BJ (cell line): ENCODE data around the gene SNCG. TPM values are rescaled to one million over a fixed set of nuclear protein-coding genes. Genes with fewer than 3 reads are reported as not detected.
"Not testable (repeated sequence)": the region's sequence is repeated elsewhere in the genome, so short reads cannot be mapped to it uniquely, and the experiment has no call there.

ENCODE experiments used
- CTCF ChIA-PET: fragments of 350-600 bp; formaldehyde crosslinking; extraction: SDS; loops from one replicate; lab custom pipeline; 2021; ENCODE audit warnings: antibody characterized with exemption, inconsistent platforms; lab: Yijun Ruan, JAX
- POLR2A ChIA-PET: fragments of 300-600 bp; sonication (Branson Sonifier 250); formaldehyde crosslinking; extraction: SDS; loops from one replicate; lab custom pipeline; 2021; ENCODE audit warnings: antibody characterized with exemption; lab: Charles Lee
- DNase-seq: peaks from one replicate; pipeline ENCODE4 v3.0.0-alpha.2; 2011; ENCODE audit warnings: low read depth
- H3K27me3 ChIP-seq: 2 replicates; pipeline ENCODE4 v1.6.0; 2011; ENCODE audit warnings: low read length; ENCODE audit not compliant: control insufficient read depth, insufficient read depth
- H3K36me3 ChIP-seq: 2 replicates; pipeline ENCODE4 v1.5.1; 2011; ENCODE audit warnings: low read length; ENCODE audit not compliant: control insufficient read depth, insufficient read depth
- H3K4me3 ChIP-seq: 2 replicates; pipeline ENCODE4 v1.5.1; 2011; ENCODE audit warnings: low read depth, mild to moderate bottlenecking, control low read depth, low read length
- CTCF ChIP-seq: IDR thresholded peaks from 2 replicates; pipeline ENCODE4 v1.5.1; 2011; ENCODE audit warnings: low read depth, mild to moderate bottlenecking, control low read depth, inconsistent platforms, low read length, moderate library complexity; ENCODE audit not compliant: insufficient read depth
- polyA plus RNA-seq: library from polyadenylated mRNA; depleted of rRNA; stranded (reverse); fragments of >200 nt; gene quantifications from 2 replicates; pipeline ENCODE4 v1.2.3, GENCODE V29; 2011

The SNCG gene
- polyA plus RNA-seq, 1 experiment: 9.7 TPM

GRCh38 chr10:86970982-86971231 lies 12.5 kb downstream of the SNCG start:
- no peaks in the 10 kb centered on the region for H3K36me3 ChIP-seq
- ChIA-PET POLR2A (no interaction called here), CTCF (interaction anchor here (0.6 to 19.2 kb wide), 4 partner anchors 10 to 179 kb away, joined by 3 to 346 read pairs (median 6); no protein-coding TSS in a partner anchor)
- peak overlapping the region; percentile 74 for H3K4me3 ChIP-seq
- DNase-seq: no peak
- H3K27me3 ChIP-seq: no peaks in the 10 kb centered on the region
- no peak for TF ChIP-seq CTCF

- TF ChIP-seq CTCF: peak; percentile 27; the same call in 1 of the 2 replicates
- CTCF ChIA-PET: interaction anchor here (1.1 to 19.2 kb wide), 3 partner anchors 11 to 30 kb away, joined by 3 to 346 read pairs (median 10); no protein-coding TSS in a partner anchor
- POLR2A ChIA-PET: no interaction called here
- Histone ChIP-seq H3K36me3 (no peaks in the 10 kb centered on the region), H3K27me3 (no peaks in the 10 kb centered on the region), H3K4me3 (peak overlapping the region; percentile 74)
- DNase-seq: no peak
These were observed 13.0 kb downstream of the SNCG start for GRCh38 chr10:86971232-86971991.

GRCh38 chr10:86972613-86973380 lies 14.4 kb downstream of the SNCG start:
- Histone ChIP-seq H3K27me3 (no peaks in the 10 kb centered on the region), H3K4me3 (no peak overlapping the region), H3K36me3 (no peaks in the 10 kb centered on the region)
- TF ChIP-seq CTCF: no peak
- POLR2A ChIA-PET: no interaction called here
- no peak for DNase-seq
- CTCF ChIA-PET: no interaction called here

- TF ChIP-seq CTCF: no peak
- no peak for DNase-seq
- ChIA-PET CTCF (interaction anchor here (0.6 to 1.1 kb wide), 2 partner anchors 287 to 939 kb away, joined by 3 read pairs; no protein-coding TSS in a partner anchor), POLR2A (no interaction called here)
- H3K4me3 ChIP-seq: no peak overlapping the region
- no peaks in the 10 kb centered on the region for H3K36me3 ChIP-seq
- no peaks in the 10 kb centered on the region for H3K27me3 ChIP-seq
These were observed 16.1 kb downstream of the SNCG start for GRCh38 chr10:86974484-86974883.

GRCh38 chr10:86976362-86977056 lies 18.1 kb downstream of the SNCG start:
- DNase-seq: no peak
- ChIA-PET CTCF (interaction anchor here (0.7 kb wide), 1 partner anchor 10 kb away, joined by 3 read pairs; no protein-coding TSS in a partner anchor), POLR2A (no interaction called here)
- H3K4me3 ChIP-seq: no peak overlapping the region
- no peaks in the 10 kb centered on the region for H3K36me3 ChIP-seq
- H3K27me3 ChIP-seq: no peaks in the 10 kb centered on the region
- TF ChIP-seq CTCF: no peak

GRCh38 chr10:86978457-86978856 lies 20.1 kb downstream of the SNCG start:
- H3K36me3 ChIP-seq, POLR2A ChIA-PET, H3K4me3 ChIP-seq, DNase-seq, H3K27me3 ChIP-seq: not testable (repeated sequence)
- CTCF ChIA-PET: interaction anchor here (1.1 to 1.5 kb wide), 2 partner anchors 8 to 12 kb away, joined by 3 read pairs; no protein-coding TSS in a partner anchor
